ENCODE results near the gene PTPRG.

The PTPRG gene

DNA sequence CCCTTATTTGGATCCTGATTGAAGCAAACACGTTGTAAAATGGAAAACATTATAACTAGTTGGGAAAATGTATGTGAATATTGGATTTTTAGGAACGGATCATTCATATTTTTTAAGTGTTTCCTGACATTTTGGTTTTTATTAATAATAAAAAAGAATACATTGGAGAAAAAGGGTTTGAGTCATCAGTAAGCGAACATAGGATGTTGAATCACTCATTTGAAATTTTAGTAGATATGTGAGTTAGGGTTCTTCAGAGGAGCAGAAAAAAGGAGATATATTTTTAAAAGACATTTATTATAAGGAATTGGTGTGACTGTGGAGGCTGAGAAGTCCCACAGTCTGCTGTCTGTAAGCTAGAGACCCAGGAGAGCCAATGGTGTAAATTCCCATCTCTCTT is 258.5 kb downstream of the PTPRG start:
- TF ChIP-seq CTCF (conservative IDR thresholded peaks at IDR 0.05; ENCODE audit: low read depth): no peak
- DNase-seq (ENCODE audit: low spot score): no peak
- ChIA-PET CTCF (interaction anchor here (0.6 kb wide), 1 partner anchor 754 kb away, joined by 3 read pairs; no protein-coding TSS in a partner anchor), POLR2A (ENCODE audit: low non-redundant PET) (no interaction called here)
- no peak overlapping the region for H3K27ac ChIP-seq

DNA sequence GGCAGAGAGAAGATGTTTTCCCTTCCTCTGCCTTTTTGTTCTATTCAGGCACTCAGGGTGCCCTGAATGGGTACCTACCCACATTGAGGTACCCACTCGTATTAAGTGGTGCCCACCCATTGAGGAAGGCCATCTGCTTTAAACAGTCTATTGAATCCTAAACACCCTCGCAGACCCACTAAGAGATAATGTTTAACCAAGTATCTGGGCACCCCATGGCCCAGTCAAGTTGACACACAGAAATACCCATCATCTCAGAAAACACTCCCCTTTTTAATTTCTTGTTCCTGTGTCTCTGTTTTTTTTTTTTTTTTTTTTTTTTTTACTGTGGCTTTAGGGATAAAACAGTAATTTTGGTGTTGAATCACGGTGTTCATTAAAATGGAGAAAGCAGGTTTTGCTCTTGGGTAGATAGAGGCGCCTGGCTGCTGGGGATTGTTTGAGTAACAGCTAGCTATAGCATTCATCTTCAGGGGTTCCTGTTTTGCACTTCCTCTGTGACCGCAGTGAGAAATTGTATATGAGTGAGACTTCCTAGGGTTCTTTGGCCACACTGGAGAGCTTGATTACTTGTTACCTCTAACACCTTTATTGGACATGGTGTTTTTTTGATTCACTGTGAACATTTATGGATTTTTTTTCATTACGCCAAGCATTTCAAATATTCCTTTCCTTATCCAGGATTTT is 259.1 kb downstream of the PTPRG start:
- no peak overlapping the region for H3K27ac ChIP-seq
- DNase-seq (ENCODE audit: low spot score): no peak
- no peak for TF ChIP-seq CTCF (conservative IDR thresholded peaks at IDR 0.05; ENCODE audit: low read depth)
- POLR2A ChIA-PET (ENCODE audit: low non-redundant PET): no interaction called here
- CTCF ChIA-PET: interaction anchor here (0.6 kb wide), 1 partner anchor 754 kb away, joined by 3 read pairs; no protein-coding TSS in a partner anchor

DNA sequence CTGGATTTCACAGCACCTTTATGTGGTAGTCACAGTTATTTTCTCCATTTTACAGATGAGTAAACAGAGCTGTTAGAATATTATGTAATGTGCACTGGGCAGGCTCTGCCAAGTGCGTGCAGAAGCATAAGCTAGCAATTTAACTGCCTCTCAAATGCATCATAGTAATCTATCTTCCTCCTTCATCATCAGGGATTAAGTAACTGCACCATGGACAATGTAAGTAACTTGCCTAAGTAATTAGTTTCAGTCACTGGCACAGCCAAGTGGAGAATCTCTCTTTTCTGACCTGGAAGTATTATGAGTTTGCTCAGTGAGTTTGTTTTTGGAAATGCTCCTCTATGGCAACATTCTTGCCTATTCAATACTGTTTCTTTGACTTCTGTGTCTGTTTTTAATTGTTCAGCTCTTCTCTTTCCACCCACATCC is 260.5 kb downstream of the PTPRG start:
- CTCF ChIA-PET: no interaction called here
- POLR2A ChIA-PET (ENCODE audit: low non-redundant PET): no interaction called here
- H3K27ac ChIP-seq: no peak overlapping the region
- no peak for DNase-seq (ENCODE audit: low spot score)
- no peak for TF ChIP-seq CTCF (conservative IDR thresholded peaks at IDR 0.05; ENCODE audit: low read depth)

DNA sequence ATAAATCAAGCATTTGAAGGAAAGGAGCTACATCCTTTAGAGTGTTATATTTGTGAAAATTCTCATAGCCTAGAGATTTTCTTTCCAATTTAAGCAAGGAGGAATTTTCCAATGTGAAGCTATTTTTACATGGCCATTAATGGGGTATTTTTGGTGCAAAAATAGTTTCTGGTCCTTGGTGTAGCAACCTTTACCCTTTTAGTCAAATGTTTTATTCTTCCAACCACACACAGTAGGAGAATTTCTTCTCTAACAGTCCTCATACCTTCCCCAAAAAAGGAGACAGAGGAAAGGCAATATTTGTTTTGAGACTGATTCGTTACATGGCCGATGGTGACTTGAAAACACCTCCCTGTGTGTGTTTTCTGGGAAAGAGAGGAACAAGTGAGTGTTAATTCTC is 261.2 kb downstream of the PTPRG start:
- TF ChIP-seq CTCF (conservative IDR thresholded peaks at IDR 0.05; ENCODE audit: low read depth): no peak
- ChIA-PET POLR2A (ENCODE audit: low non-redundant PET) (no interaction called here), CTCF (no interaction called here)
- H3K27ac ChIP-seq: no peak overlapping the region
- no peak for DNase-seq (ENCODE audit: low spot score)

- no peak overlapping the region for H3K27ac ChIP-seq
- DNase-seq (ENCODE audit: low spot score): no peak
- CTCF ChIA-PET: no interaction called here
- POLR2A ChIA-PET (ENCODE audit: low non-redundant PET): no interaction called here
- TF ChIP-seq CTCF (conservative IDR thresholded peaks at IDR 0.05; ENCODE audit: low read depth): no peak
These were observed 263.3 kb downstream of the PTPRG start for GRCh38 chr3:61824553-61825135.

- no peak overlapping the region for H3K27ac ChIP-seq
- ChIA-PET CTCF (interaction anchor here (0.6 kb wide), 1 partner anchor 783 kb away, joined by 6 read pairs; no protein-coding TSS in a partner anchor), POLR2A (ENCODE audit: low non-redundant PET) (no interaction called here)
- DNase-seq (ENCODE audit: low spot score): no peak
- no peak for TF ChIP-seq CTCF (conservative IDR thresholded peaks at IDR 0.05; ENCODE audit: low read depth)
These were observed 264.8 kb downstream of the PTPRG start for GRCh38 chr3:61826161-61826560.

Data from RWPE1 (cell line).